HepG2 (cell line): Measurements from ENCODE around the gene MMP3. TPM values are rescaled to one million over a fixed set of nuclear protein-coding genes. Genes with fewer than 3 reads are reported as not detected.

Source experiments
- ATAC-seq: fragments of 200-7000 bp; cut with Tn5 transposase; 3 replicates; pipeline ENCODE4 v1.9.1; 2020; ENCODE audit warnings: mild to moderate bottlenecking, moderate library complexity
- BruUV-seq: library from RNA; stranded (reverse); fragments of 400-500 nt; replicated peaks from 2 replicates; lab custom pipeline; 2021; lab: Mats Ljungman, UMichigan
- CTCF ChIA-PET: fragments of 300-600 bp; formaldehyde crosslinking; extraction: SDS; loops from one replicate; lab custom pipeline; 2021; ENCODE audit warnings: low total read pairs, inconsistent platforms, low intra/inter-chr PET ratio; lab: Yijun Ruan, JAX
- POLR2A ChIA-PET: fragments of 350-600 bp; sonication (Branson Sonifier 250); formaldehyde crosslinking; loops from one replicate; lab custom pipeline; 2020; ENCODE audit warnings: antibody characterized with exemption, inconsistent platforms; lab: Yijun Ruan, JAX
- DNase-seq: peaks from one replicate; pipeline ENCODE4 v3.0.0-alpha.2; 2015; ENCODE audit warnings: low spot score
- FAIRE-seq: peaks from 3 replicates; lab custom pipeline; 2011; peaks lifted over from hg19 to GRCh38; lab: Jason Lieb, UNC
- H2AFZ ChIP-seq: one replicate; pipeline ENCODE4 v1.6.1; 2011; ENCODE audit warnings: low read length, inconsistent platforms
- H3K27ac ChIP-seq: fragments of 300-600 bp; 3 replicates; pipeline ENCODE4 v1.8.0; 2011; ENCODE audit warnings: mixed run types, mild to moderate bottlenecking, mixed read lengths, low read length, inconsistent platforms; ENCODE audit not compliant: insufficient read depth; ENCODE audit errors: extremely low read length
- H3K27me3 ChIP-seq, 2 experiments: fragments of 200-600 bp in 1 of 2; 2 replicates in 1 of 2; 3 replicates in 1 of 2; pipeline versions ENCODE4 v1.6.0 to v1.8.0; 2011; ENCODE audit warnings: low read length in 2 of 2, mild to moderate bottlenecking in 2 of 2, moderate library complexity in 2 of 2, inconsistent platforms in 1 of 2; ENCODE audit not compliant: insufficient read depth in 2 of 2, control insufficient read depth in 1 of 2
- H3K36me3 ChIP-seq, 2 experiments: fragments of 200-600 bp in 1 of 2; replicated peaks in 1 of 2; 2 replicates in 1 of 2; 3 replicates in 1 of 2; pipeline versions ENCODE4 v1.5.1 to v1.8.0; 2011; ENCODE audit warnings: low read length in 2 of 2, inconsistent platforms in 1 of 2; ENCODE audit not compliant: insufficient read depth in 2 of 2, control insufficient read depth in 1 of 2
- H3K4me1 ChIP-seq: 2 replicates; pipeline ENCODE4 v1.5.1; 2012; ENCODE audit warnings: low read length, inconsistent platforms; ENCODE audit not compliant: insufficient read depth
- H3K4me2 ChIP-seq: 2 replicates; pipeline ENCODE4 v1.6.0; 2011; ENCODE audit warnings: low read depth, low read length, inconsistent platforms
- H3K4me3 ChIP-seq, 3 experiments: fragments of 200-600 bp in 1 of 3; sonication (generic), shearing (Covaris generic) in 1 of 3; replicated peaks in 1 of 3; 2 replicates each; pipeline ENCODE4 v1.5.1; 2011 to 2016; ENCODE audit warnings: low read length in 3 of 3, inconsistent platforms in 2 of 3, low read depth in 2 of 3, mild to moderate bottlenecking in 2 of 3, control low read depth in 1 of 3, mixed read lengths in 1 of 3; ENCODE audit not compliant: insufficient read depth in 1 of 3
- H3K79me2 ChIP-seq: one replicate; pipeline ENCODE4 v1.6.1; 2011; ENCODE audit warnings: low read length, inconsistent platforms; ENCODE audit not compliant: insufficient read depth
- H3K9ac ChIP-seq: 2 replicates; pipeline ENCODE4 v1.6.0; 2011; ENCODE audit warnings: mild to moderate bottlenecking, low read depth, low read length, inconsistent platforms; ENCODE audit not compliant: insufficient read depth
- H3K9me3 ChIP-seq: 2 replicates; pipeline ENCODE4 v1.5.1; 2012; ENCODE audit warnings: mild to moderate bottlenecking, low read length
- H4K20me1 ChIP-seq: 2 replicates; pipeline ENCODE4 v1.6.0; 2011; ENCODE audit warnings: inconsistent platforms, mild to moderate bottlenecking, low read length, moderate library complexity; ENCODE audit not compliant: insufficient read depth
- MAFK ChIP-seq, 2 experiments: IDR thresholded peaks in 1 of 2; conservative IDR thresholded peaks in 1 of 2; 2 replicates each; pipeline ENCODE4 v1.6.1; 2011; ENCODE audit warnings: improper control_type of control experiment in 2 of 2, low read length in 2 of 2
- ZFP62 ChIP-seq: sonication (generic); formaldehyde crosslinking; IDR thresholded peaks from 2 replicates; pipeline ENCODE4 v1.4.0; 2020; ENCODE audit warnings: missing genetic modification reagents
- ZNF124 ChIP-seq: sonication (generic); formaldehyde crosslinking; IDR thresholded peaks from 2 replicates; pipeline ENCODE4 v1.4.0; 2020; ENCODE audit warnings: missing genetic modification reagents
- WGBS: methylation state at CpG from one replicate; pipeline ENCODE4 v1.1.6; 2017; ENCODE audit warnings: low lambda C conversion rate; 5-methylcytosine and 5-hydroxymethylcytosine counted together
- in situ Hi-C: cut with HindIII; loops from 2 replicates; pipeline ENCODE4 v1.10.0; 2017; ENCODE audit warnings: low pct_unique_long_range_greater_than_20kb; ENCODE audit not compliant: extremely low pct_ligation_motif_present
- intact Hi-C: fragments of 100-400 bp; cut with micrococcal nuclease; formaldehyde crosslinking; loops from one replicate; pipeline ENCODE4 v1.10.0; 2022; ENCODE audit not compliant: unreplicated experiment
- polyA plus RNA-seq, 8 experiments: library from polyadenylated mRNA; depleted of rRNA in 3 of 8; stranded (reverse) in 7 of 8; unstranded in 1 of 8; fragments of >200 nt; fragmentation: Illumina TruSeq in 4 of 8; extraction: Trizol in 4 of 8; gene quantifications; 2 replicates each; pipeline versions ENCODE4 v1.2.1 to v1.2.3, GENCODE V29; 2011 to 2016; ENCODE audit warnings: low read depth in 4 of 8, missing spikeins in 1 of 8, mixed read lengths in 1 of 8; ENCODE audit not compliant: insufficient read depth in 1 of 8
- total RNA-seq, 5 experiments: library from RNA; depleted of rRNA; stranded (reverse); fragments of >200 nt; fragmentation: Illumina TruSeq; extraction: Trizol; gene quantifications; 2 replicates each; pipeline ENCODE4 v1.2.3, GENCODE V29; 2016; ENCODE audit warnings: low read depth in 1 of 5
- TF ChIP-seq, protein P1 (sequence below): IDR thresholded peaks from 2 replicates; pipeline ENCODE4 v1.6.1; 2016; ENCODE audit warnings: missing compliant biosample characterization, missing genetic modification reagents, borderline replicate concordance
- TF ChIP-seq, protein P2 (sequence below): IDR thresholded peaks from 2 replicates; pipeline ENCODE4 v1.6.1; 2012; ENCODE audit warnings: low read length, improper control_type of control experiment

MMP3 gene
- total and polyA plus RNA-seq, 2 of the 13 experiments (the other 11 are each of a cell fraction or from before 2014, with no cell fraction given) = 1.2 to 1.5 TPM

DNA sequence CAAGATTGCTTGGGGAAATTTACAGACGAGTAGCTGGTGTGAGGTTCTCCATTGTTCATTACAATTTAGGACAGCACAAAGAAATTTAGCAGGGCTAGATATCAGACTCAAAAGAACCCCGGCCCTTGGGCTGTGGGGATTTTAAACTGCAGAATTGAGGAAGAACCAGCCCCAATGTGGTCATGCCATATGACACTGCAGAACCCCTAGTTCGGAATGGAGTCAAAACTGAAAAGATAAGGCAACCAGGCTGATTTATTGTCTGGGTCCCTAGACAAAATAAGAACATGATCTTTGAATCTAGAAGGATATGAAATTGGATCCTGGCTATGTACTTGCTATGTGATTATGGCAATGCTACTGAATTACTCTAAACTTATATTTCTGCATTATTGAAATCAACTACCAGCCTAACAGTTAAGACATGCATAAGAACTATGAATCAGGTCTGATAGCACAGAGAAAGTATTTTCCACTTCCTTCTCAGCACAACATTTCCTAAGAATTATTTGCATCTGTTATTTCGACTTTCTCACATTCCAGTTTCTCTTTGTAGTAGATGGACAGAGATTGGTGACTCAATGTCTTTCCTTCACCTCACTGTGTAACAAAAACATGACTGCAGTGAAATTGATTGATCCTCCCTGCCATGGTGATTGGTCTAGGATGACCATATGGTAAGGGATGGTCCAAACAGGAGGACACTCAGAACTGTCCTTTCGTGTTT, 13.2 kb downstream of the MMP3 start (continued):
- TF ChIP-seq, protein P1, sequence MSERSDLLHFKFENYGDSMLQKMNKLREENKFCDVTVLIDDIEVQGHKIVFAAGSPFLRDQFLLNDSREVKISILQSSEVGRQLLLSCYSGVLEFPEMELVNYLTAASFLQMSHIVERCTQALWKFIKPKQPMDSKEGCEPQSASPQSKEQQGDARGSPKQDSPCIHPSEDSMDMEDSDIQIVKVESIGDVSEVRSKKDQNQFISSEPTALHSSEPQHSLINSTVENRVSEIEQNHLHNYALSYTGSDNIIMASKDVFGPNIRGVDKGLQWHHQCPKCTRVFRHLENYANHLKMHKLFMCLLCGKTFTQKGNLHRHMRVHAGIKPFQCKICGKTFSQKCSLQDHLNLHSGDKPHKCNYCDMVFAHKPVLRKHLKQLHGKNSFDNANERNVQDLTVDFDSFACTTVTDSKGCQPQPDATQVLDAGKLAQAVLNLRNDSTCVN (CRISPR knock-in tag) = no peak

DNA sequence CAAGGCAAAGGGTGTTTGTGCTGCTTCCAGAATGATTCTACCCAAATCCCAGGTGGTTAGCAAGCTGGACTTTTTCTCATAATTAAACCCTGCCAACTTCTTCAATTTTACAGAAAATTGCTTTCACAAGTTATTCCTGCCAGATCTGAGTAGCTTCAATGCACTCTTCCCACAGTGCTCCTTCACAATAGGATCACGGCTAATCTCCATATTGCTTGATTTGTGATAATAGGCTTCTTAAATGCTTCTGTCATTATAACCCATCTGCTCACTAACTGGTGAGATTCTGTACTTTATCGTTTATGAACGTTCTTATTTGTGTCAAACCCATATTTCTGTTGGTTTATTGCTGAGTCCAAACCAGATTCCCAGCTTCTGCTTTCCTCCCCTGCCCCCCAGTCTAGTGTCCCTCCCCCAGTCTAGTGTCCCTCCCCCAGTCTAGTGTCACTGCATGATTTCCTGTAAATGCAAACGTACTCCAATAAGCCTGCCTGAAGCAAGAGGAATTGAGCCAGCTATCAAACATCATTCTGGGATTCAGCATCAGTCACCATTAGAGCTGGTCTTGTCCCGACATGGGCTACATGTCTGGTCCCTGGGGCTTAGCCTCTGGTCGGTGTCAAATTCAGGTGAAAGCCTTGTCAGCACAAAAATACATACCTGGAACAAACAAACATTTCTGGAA, 14.0 kb downstream of the MMP3 start:
- no peaks in the 10 kb centered on the region for H3K36me3 ChIP-seq
- WGBS = 30% methylated on average over 6 of the region's 6 CpGs
- CTCF ChIA-PET = no interaction called here
- no peaks in the 10 kb centered on the region for H3K79me2 ChIP-seq
- TF ChIP-seq ZNF124 (CRISPR knock-in tag) (no peak), MAFK (conservative IDR thresholded peaks at IDR 0.05 in 1 of 2, IDR thresholded peaks at IDR 0.05 in 1 of 2; ENCODE audit: low read length in 2 of 2) (0 out of 4 replicates have a peak, but pooled peaks have one; percentile 5 to 6), ZFP62 (CRISPR knock-in tag) (no peak)
- TF ChIP-seq, protein P2, sequence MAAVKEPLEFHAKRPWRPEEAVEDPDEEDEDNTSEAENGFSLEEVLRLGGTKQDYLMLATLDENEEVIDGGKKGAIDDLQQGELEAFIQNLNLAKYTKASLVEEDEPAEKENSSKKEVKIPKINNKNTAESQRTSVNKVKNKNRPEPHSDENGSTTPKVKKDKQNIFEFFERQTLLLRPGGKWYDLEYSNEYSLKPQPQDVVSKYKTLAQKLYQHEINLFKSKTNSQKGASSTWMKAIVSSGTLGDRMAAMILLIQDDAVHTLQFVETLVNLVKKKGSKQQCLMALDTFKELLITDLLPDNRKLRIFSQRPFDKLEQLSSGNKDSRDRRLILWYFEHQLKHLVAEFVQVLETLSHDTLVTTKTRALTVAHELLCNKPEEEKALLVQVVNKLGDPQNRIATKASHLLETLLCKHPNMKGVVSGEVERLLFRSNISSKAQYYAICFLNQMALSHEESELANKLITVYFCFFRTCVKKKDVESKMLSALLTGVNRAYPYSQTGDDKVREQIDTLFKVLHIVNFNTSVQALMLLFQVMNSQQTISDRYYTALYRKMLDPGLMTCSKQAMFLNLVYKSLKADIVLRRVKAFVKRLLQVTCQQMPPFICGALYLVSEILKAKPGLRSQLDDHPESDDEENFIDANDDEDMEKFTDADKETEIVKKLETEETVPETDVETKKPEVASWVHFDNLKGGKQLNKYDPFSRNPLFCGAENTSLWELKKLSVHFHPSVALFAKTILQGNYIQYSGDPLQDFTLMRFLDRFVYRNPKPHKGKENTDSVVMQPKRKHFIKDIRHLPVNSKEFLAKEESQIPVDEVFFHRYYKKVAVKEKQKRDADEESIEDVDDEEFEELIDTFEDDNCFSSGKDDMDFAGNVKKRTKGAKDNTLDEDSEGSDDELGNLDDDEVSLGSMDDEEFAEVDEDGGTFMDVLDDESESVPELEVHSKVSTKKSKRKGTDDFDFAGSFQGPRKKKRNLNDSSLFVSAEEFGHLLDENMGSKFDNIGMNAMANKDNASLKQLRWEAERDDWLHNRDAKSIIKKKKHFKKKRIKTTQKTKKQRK = no peak
- no peaks in the 10 kb centered on the region for H3K9me3 ChIP-seq
- H3K4me2 ChIP-seq = no peak overlapping the region
- in situ Hi-C loops = loop anchor here (10.0 kb wide), 1 partner anchor 115 kb away; no protein-coding TSS in a partner anchor
- H3K4me3 ChIP-seq = no peak overlapping the region
- H3K9ac ChIP-seq = no peak overlapping the region
- FAIRE-seq = no peak
- no peak for DNase-seq
- no peak overlapping the region for H2AFZ ChIP-seq
- no peaks in the 10 kb centered on the region for H4K20me1 ChIP-seq
- no peaks in the 10 kb centered on the region for H3K27me3 ChIP-seq
- ATAC-seq = no peak
- intact Hi-C loops = no loop called here
- BruUV-seq = no TSS peak
- POLR2A ChIA-PET = no interaction called here
- H3K4me1 ChIP-seq = peaks cover 13% of the 10 kb centered on the region
- H3K27ac ChIP-seq = no peak overlapping the region
